SK-N-SH (cell line): Measurements from ENCODE around the gene NPTX1. TPM values are rescaled to one million over a fixed set of nuclear protein-coding genes. Genes with fewer than 3 reads are reported as not detected.

Experiments used
- CTCF ChIA-PET: fragments of 300-600, 350-600 bp; formaldehyde crosslinking; extraction: SDS; loops from one replicate; lab custom pipeline; 2021; lab: Yijun Ruan, JAX
- POLR2A ChIA-PET: fragments of 350-600 bp; sonication (Branson Sonifier 250); formaldehyde crosslinking; extraction: SDS; loops from one replicate; lab custom pipeline; 2020; ENCODE audit warnings: antibody characterized with exemption, inconsistent platforms; lab: Yijun Ruan, JAX
- DNase-seq: peaks from one replicate; pipeline ENCODE4 v3.0.0; 2012
- H2AFZ ChIP-seq: fragments of 200-600 bp; sonication (generic); 2 replicates; pipeline ENCODE4 v1.8.1; 2016; ENCODE audit warnings: antibody characterized with exemption, mild to moderate bottlenecking, low read depth
- H3F3A ChIP-seq: fragments of 200-600 bp; sonication (generic); replicated peaks from 2 replicates; pipeline ENCODE3; 2016; ENCODE audit warnings: antibody characterized with exemption, mild to moderate bottlenecking; ENCODE audit not compliant: insufficient read depth
- H3K27ac ChIP-seq, 2 experiments: fragments of 200-500 bp in 1 of 2; fragments of 200-600 bp in 1 of 2; sonication (Bioruptor generic) in 1 of 2; sonication (generic), shearing (Covaris generic) in 1 of 2; 2 replicates each; pipeline versions ENCODE4 v1.5.1 to v1.6.1; 2014 to 2016; ENCODE audit warnings: low read depth in 2 of 2, inconsistent platforms in 1 of 2, low read length in 1 of 2, mild to moderate bottlenecking in 1 of 2, mixed read lengths in 1 of 2
- H3K27me3 ChIP-seq: fragments of 200-600 bp; sonication (generic), shearing (Covaris generic); 2 replicates; pipeline ENCODE4 v1.6.1; 2016; ENCODE audit warnings: mixed run types; ENCODE audit not compliant: insufficient read depth
- H3K36me3 ChIP-seq, 2 experiments: fragments of 200-500 bp in 1 of 2; fragments of 200-600 bp in 1 of 2; sonication (Bioruptor generic) in 1 of 2; sonication (generic) in 1 of 2; replicated peaks in 1 of 2; 2 replicates each; pipeline versions ENCODE3 to v1.5.1; 2014 to 2016; ENCODE audit warnings: low read length in 1 of 2, mild to moderate bottlenecking in 1 of 2; ENCODE audit not compliant: insufficient read depth in 2 of 2, control insufficient read depth in 1 of 2
- H3K4me1 ChIP-seq, 2 experiments: fragments of 200-500 bp in 1 of 2; fragments of 200-600 bp in 1 of 2; sonication (Bioruptor generic) in 1 of 2; sonication (generic), shearing (Covaris generic) in 1 of 2; 2 replicates each; pipeline versions ENCODE4 v1.5.1 to v1.6.1; 2014 to 2016; ENCODE audit warnings: low read depth in 1 of 2, low read length in 1 of 2, mixed run types in 1 of 2; ENCODE audit not compliant: insufficient read depth in 2 of 2, control insufficient read depth in 1 of 2
- H3K4me2 ChIP-seq: fragments of 200-600 bp; sonication (generic), shearing (Covaris generic); 2 replicates; pipeline ENCODE4 v1.6.1; 2017; ENCODE audit warnings: mixed run types
- H3K4me3 ChIP-seq, 2 experiments: fragments of 200-500 bp in 1 of 2; fragments of 200-600 bp in 1 of 2; sonication (Bioruptor generic) in 1 of 2; sonication (generic), shearing (Covaris generic) in 1 of 2; 2 replicates each; pipeline versions ENCODE4 v1.5.1 to v1.8.1; 2014 to 2016; ENCODE audit warnings: low read depth in 2 of 2, inconsistent platforms in 1 of 2, low read length in 1 of 2, mild to moderate bottlenecking in 1 of 2, mixed read lengths in 1 of 2, moderate library complexity in 1 of 2
- H3K79me2 ChIP-seq: fragments of 200-600 bp; sonication (generic); 2 replicates; pipeline ENCODE4 v1.8.1; 2017; ENCODE audit warnings: mild to moderate bottlenecking; ENCODE audit not compliant: insufficient read depth
- H3K9ac ChIP-seq: fragments of 200-600 bp; sonication (generic); 2 replicates; pipeline ENCODE4 v1.6.1; 2017; ENCODE audit warnings: mixed run types
- H3K9me2 ChIP-seq: fragments of 200-600 bp; sonication (generic); 2 replicates; pipeline ENCODE4 v1.6.1; 2017; ENCODE audit warnings: mixed run types
- H3K9me3 ChIP-seq: fragments of 200-600 bp; sonication (generic); 2 replicates; pipeline ENCODE4 v1.6.1; 2017; ENCODE audit warnings: mixed run types, mild to moderate bottlenecking, moderate library complexity
- H4K20me1 ChIP-seq: fragments of 200-600 bp; sonication (generic); 2 replicates; pipeline ENCODE4 v1.6.1; 2017; ENCODE audit warnings: mild to moderate bottlenecking, mixed run types; ENCODE audit not compliant: insufficient read depth
- ELF1 ChIP-seq: IDR thresholded peaks from 2 replicates; pipeline ENCODE4 v1.4.0; 2012
- EZH2phosphoT487 ChIP-seq: fragments of 200-600 bp; sonication (generic); IDR thresholded peaks from 2 replicates; pipeline ENCODE4 v1.6.1; 2017; ENCODE audit warnings: low read depth, mixed run types, mild to moderate bottlenecking, antibody characterized with exemption, moderate library complexity, borderline replicate concordance
- FOSL2 ChIP-seq: IDR thresholded peaks from 2 replicates; pipeline ENCODE4 v1.4.0; 2012; ENCODE audit warnings: low read depth, mild to moderate bottlenecking, moderate library complexity, borderline replicate concordance
- FOXJ3 ChIP-seq: sonication (generic); formaldehyde crosslinking; IDR thresholded peaks from 2 replicates; pipeline ENCODE4 v1.5.1; 2020; ENCODE audit warnings: mild to moderate bottlenecking, missing genetic modification reagents
- FOXM1 ChIP-seq: IDR thresholded peaks from 2 replicates; pipeline ENCODE4 v1.4.0; 2012; ENCODE audit warnings: low read depth, mild to moderate bottlenecking
- GABPA ChIP-seq: IDR thresholded peaks from 2 replicates; pipeline ENCODE4 v1.4.0; 2012; ENCODE audit warnings: low read depth, mild to moderate bottlenecking
- GATA2 ChIP-seq: sonication (generic); formaldehyde crosslinking; IDR thresholded peaks from 2 replicates; pipeline ENCODE4 v1.5.0; 2020; ENCODE audit warnings: mild to moderate bottlenecking, missing genetic modification reagents
- MEF2A ChIP-seq: IDR thresholded peaks from 2 replicates; pipeline ENCODE4 v1.4.0; 2012; ENCODE audit warnings: low read depth, borderline replicate concordance
- MXI1 ChIP-seq: IDR thresholded peaks from 2 replicates; pipeline ENCODE4 v1.6.1; 2012; ENCODE audit warnings: mild to moderate bottlenecking, low read depth, low read length, improper control_type of control experiment
- NRF1 ChIP-seq: IDR thresholded peaks from 2 replicates; pipeline ENCODE4 v1.6.1; 2012; ENCODE audit warnings: low read depth, mild to moderate bottlenecking, low read length
- POLR2AphosphoS5 ChIP-seq: IDR thresholded peaks from 2 replicates; pipeline ENCODE4 v1.6.1; 2012; ENCODE audit warnings: low read depth, low read length
- RCOR1 ChIP-seq: fragments of 150-350 bp; IDR thresholded peaks from 2 replicates; pipeline ENCODE4 v1.6.1; 2017; ENCODE audit warnings: antibody characterized with exemption, low read length
- RXRA ChIP-seq: IDR thresholded peaks from 2 replicates; pipeline ENCODE4 v1.4.0; 2012; ENCODE audit warnings: low read depth, mild to moderate bottlenecking, borderline replicate concordance
- SIN3A ChIP-seq: IDR thresholded peaks from 2 replicates; pipeline ENCODE4 v1.6.1; 2012; ENCODE audit warnings: low read depth, mild to moderate bottlenecking, low read length, moderate library complexity, borderline replicate concordance
- SMC3 ChIP-seq: IDR thresholded peaks from 2 replicates; pipeline ENCODE4 v1.6.1; 2012; ENCODE audit warnings: low read depth, low read length, improper control_type of control experiment
- TAF1 ChIP-seq: IDR thresholded peaks from 2 replicates; pipeline ENCODE4 v1.6.1; 2012; ENCODE audit warnings: low read depth, mild to moderate bottlenecking, low read length, moderate library complexity, borderline replicate concordance
- TCF12 ChIP-seq: IDR thresholded peaks from 2 replicates; pipeline ENCODE4 v1.4.0; 2012
- TEAD4 ChIP-seq: IDR thresholded peaks from 2 replicates; pipeline ENCODE4 v1.4.0; 2012; ENCODE audit warnings: mild to moderate bottlenecking, borderline replicate concordance; ENCODE audit not compliant: insufficient read depth
- ZBTB33 ChIP-seq: IDR thresholded peaks from 2 replicates; pipeline ENCODE4 v1.4.0; 2012; ENCODE audit warnings: low read depth, borderline replicate concordance
- WGBS: methylation state at CpG from one replicate; pipeline ENCODE4 v1.1.6; 2017; ENCODE audit warnings: low lambda C conversion rate; 5-methylcytosine and 5-hydroxymethylcytosine counted together
- polyA plus RNA-seq, 3 experiments: library from polyadenylated mRNA; depleted of rRNA; stranded (reverse); fragments of >200 nt; gene quantifications; 2 replicates each; pipeline ENCODE4 v1.2.3, GENCODE V29; 2012
- TF ChIP-seq, protein P1 (sequence below): fragments of 150-350 bp; IDR thresholded peaks from 2 replicates; pipeline ENCODE4 v1.6.1; 2016; ENCODE audit warnings: mild to moderate bottlenecking, low read depth, low read length

The NPTX1 gene
- polyA plus RNA-seq, 1 of the 3 experiments (the other 2 are of a cell fraction), result 0.05 TPM

DNA sequence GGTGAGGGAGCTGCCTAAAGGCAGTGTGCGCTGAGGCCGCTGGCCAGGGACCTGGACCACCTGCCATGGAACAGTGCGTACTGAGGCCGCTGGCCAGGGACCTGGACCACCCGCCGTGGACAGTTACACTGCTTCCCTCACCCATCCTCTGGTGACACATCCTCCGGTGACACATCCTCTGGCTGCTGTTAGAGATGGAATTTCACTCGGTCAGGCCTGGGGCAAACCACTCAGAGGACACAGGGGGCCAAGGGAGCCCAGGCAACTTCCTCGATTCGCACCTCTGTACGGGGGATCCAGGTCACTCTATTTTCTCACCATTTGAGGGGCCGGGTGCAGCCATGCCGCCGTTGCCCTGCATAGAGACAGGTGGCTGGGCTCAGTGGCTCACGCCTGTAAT is 35.8 kb upstream of the NPTX1 start:
- WGBS, result 68% methylated on average over 11 of the region's 15 CpGs
- H3K9ac ChIP-seq, result no peak overlapping the region

GRCh38 chr17:80511222-80512180 is 35.1 kb upstream of the NPTX1 start:
- DNase-seq, result no peak
- Histone ChIP-seq H3K79me2 (no peaks in the 10 kb centered on the region), H3K9ac (no peak overlapping the region), H3F3A (no peaks in the 10 kb centered on the region), H2AFZ (no peak overlapping the region), H3K9me3 (no peaks in the 10 kb centered on the region), H4K20me1 (no peaks in the 10 kb centered on the region), H3K4me3 (no peak overlapping the region), H3K36me3 (no peaks in the 10 kb centered on the region), H3K4me2 (no peak overlapping the region), H3K27ac (no peak overlapping the region), H3K27me3 (no peaks in the 10 kb centered on the region), H3K4me1 (peaks cover 0 to 5% of the 10 kb centered on the region in 2 experiments; a peak in 2 of 4 replicates), H3K9me2 (no peaks in the 10 kb centered on the region)
- ChIA-PET POLR2A (no interaction called here), CTCF (no interaction called here)
- WGBS, result 87% methylated on average over 18 of the region's 18 CpGs
- no peak for TF ChIP-seq RXRA
- no peak for TF ChIP-seq TEAD4
- TF ChIP-seq MXI1, result no peak
- no peak for TF ChIP-seq FOSL2
- no peak for TF ChIP-seq ELF1
- no peak for TF ChIP-seq ZBTB33
- no peak for TF ChIP-seq SMC3
- TF ChIP-seq TAF1, result no peak
- TF ChIP-seq FOXM1, result no peak
- TF ChIP-seq GABPA, result no peak
- TF ChIP-seq, protein P1, sequence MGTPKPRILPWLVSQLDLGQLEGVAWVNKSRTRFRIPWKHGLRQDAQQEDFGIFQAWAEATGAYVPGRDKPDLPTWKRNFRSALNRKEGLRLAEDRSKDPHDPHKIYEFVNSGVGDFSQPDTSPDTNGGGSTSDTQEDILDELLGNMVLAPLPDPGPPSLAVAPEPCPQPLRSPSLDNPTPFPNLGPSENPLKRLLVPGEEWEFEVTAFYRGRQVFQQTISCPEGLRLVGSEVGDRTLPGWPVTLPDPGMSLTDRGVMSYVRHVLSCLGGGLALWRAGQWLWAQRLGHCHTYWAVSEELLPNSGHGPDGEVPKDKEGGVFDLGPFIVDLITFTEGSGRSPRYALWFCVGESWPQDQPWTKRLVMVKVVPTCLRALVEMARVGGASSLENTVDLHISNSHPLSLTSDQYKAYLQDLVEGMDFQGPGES, result no peak
- no peak for TF ChIP-seq GATA2 (CRISPR knock-in tag)
- TF ChIP-seq RCOR1, result no peak
- TF ChIP-seq POLR2AphosphoS5, result no peak

More for the DNA sequence above, 35.8 kb upstream of the NPTX1 start:
- no peak for DNase-seq
- Histone ChIP-seq H3K4me1 (peaks cover 0 to 5% of the 10 kb centered on the region in 2 experiments; a peak in 2 of 4 replicates), H3K9me2 (no peaks in the 10 kb centered on the region), H3K27me3 (no peaks in the 10 kb centered on the region), H3K4me3 (no peak overlapping the region)
- TF ChIP-seq FOSL2 (no peak), FOXJ3 (CRISPR knock-in tag) (no peak), MEF2A (no peak), EZH2phosphoT487 (no peak), TCF12 (no peak), ZBTB33 (no peak), TAF1 (no peak), GATA2 (CRISPR knock-in tag) (no peak), MXI1 (no peak), POLR2AphosphoS5 (no peak), GABPA (no peak), NRF1 (no peak), SIN3A (no peak)
- TF ChIP-seq, all 33 proteins: peak for 0
- Histone ChIP-seq H4K20me1 (no peaks in the 10 kb centered on the region), H3F3A (no peaks in the 10 kb centered on the region), H3K79me2 (no peaks in the 10 kb centered on the region), H3K4me2 (no peak overlapping the region), H3K27ac (no peak overlapping the region), H3K9me3 (no peaks in the 10 kb centered on the region), H3K36me3 (no peaks in the 10 kb centered on the region), H2AFZ (no peak overlapping the region)
- ChIA-PET CTCF (no interaction called here), POLR2A (no interaction called here)
